GM23248 (cell line): ENCODE data around the gene STRAP. TPM values are rescaled to one million over a fixed set of nuclear protein-coding genes. Genes with fewer than 3 reads are reported as not detected.

Source experiments
- DNase-seq: peaks from one replicate; pipeline ENCODE4 v3.0.0-alpha.2; 2015
- H2AFZ ChIP-seq: fragments of 200-600 bp; sonication (generic); 2 replicates; pipeline ENCODE4 v1.6.1; 2016; ENCODE audit warnings: antibody characterized with exemption
- H3F3A ChIP-seq: fragments of 200-600 bp; sonication (generic); 2 replicates; pipeline ENCODE4 v1.6.1; 2016; ENCODE audit warnings: mild to moderate bottlenecking, antibody characterized with exemption, mixed run types; ENCODE audit not compliant: insufficient read depth
- H3K27ac ChIP-seq: fragments of 200-600 bp; sonication (generic); 2 replicates; pipeline ENCODE4 v1.5.1; 2016; ENCODE audit warnings: mild to moderate bottlenecking
- H3K27me3 ChIP-seq: fragments of 200-600 bp; sonication (generic); replicated peaks from 2 replicates; pipeline ENCODE4 v1.6.1; 2016; ENCODE audit warnings: mild to moderate bottlenecking; ENCODE audit not compliant: insufficient read depth
- H3K36me3 ChIP-seq: fragments of 200-600 bp; sonication (generic); 2 replicates; pipeline ENCODE4 v1.6.1; 2016; ENCODE audit warnings: low read depth, mild to moderate bottlenecking
- H3K4me1 ChIP-seq: fragments of 200-600 bp; sonication (generic); 2 replicates; pipeline ENCODE4 v1.6.1; 2016; ENCODE audit warnings: mild to moderate bottlenecking; ENCODE audit not compliant: insufficient read depth
- H3K4me2 ChIP-seq: fragments of 200-600 bp; sonication (generic); one replicate; pipeline ENCODE4 v1.6.1; 2016; ENCODE audit warnings: mild to moderate bottlenecking; ENCODE audit not compliant: unreplicated experiment
- H3K4me3 ChIP-seq: fragments of 200-600 bp; sonication (generic); 2 replicates; pipeline ENCODE4 v1.5.1; 2016; ENCODE audit warnings: mild to moderate bottlenecking
- H3K79me2 ChIP-seq: fragments of 200-600 bp; sonication (generic); 2 replicates; pipeline ENCODE4 v1.6.1; 2016; ENCODE audit warnings: mild to moderate bottlenecking; ENCODE audit not compliant: insufficient read depth
- H3K9ac ChIP-seq: fragments of 200-600 bp; sonication (generic); 2 replicates; pipeline ENCODE4 v1.6.1; 2016; ENCODE audit warnings: mild to moderate bottlenecking
- H3K9me2 ChIP-seq: fragments of 200-600 bp; sonication (generic); 2 replicates; pipeline ENCODE4 v1.6.1; 2016; ENCODE audit warnings: mixed run types, mild to moderate bottlenecking, moderate library complexity; ENCODE audit not compliant: insufficient read depth
- H3K9me3 ChIP-seq: fragments of 200-600 bp; sonication (generic); one replicate; pipeline ENCODE4 v1.6.1; 2017; ENCODE audit warnings: low read depth
- H4K20me1 ChIP-seq: fragments of 200-600 bp; sonication (generic); 2 replicates; pipeline ENCODE4 v1.6.0; 2016; ENCODE audit not compliant: insufficient read depth
- EZH2 ChIP-seq: fragments of 200-600 bp; sonication (generic); IDR thresholded peaks from 2 replicates; pipeline ENCODE4 v1.6.1; 2018; ENCODE audit warnings: antibody characterized with exemption, mild to moderate bottlenecking; ENCODE audit not compliant: insufficient read depth, poor library complexity, severe bottlenecking
- EZH2phosphoT487 ChIP-seq: fragments of 200-600 bp; sonication (generic); IDR thresholded peaks from 2 replicates; pipeline ENCODE4 v1.6.1; 2018; ENCODE audit warnings: antibody characterized with exemption, moderate library complexity, mild to moderate bottlenecking, low read depth; ENCODE audit not compliant: insufficient read depth
- WGBS, 2 experiments: methylation state at CpG; one replicate each; pipeline ENCODE4 v1.1.6; 2015 to 2017; ENCODE audit warnings: low lambda C conversion rate in 2 of 2, low coverage in 1 of 2; ENCODE audit errors: missing lambda C conversion rate in 2 of 2; 5-methylcytosine and 5-hydroxymethylcytosine counted together
- in situ Hi-C: fragments of 300-500 bp; cut with MboI; formaldehyde crosslinking; loops from 2 replicates; pipeline ENCODE4 v1.15.0; 2020
- polyA plus RNA-seq: library from polyadenylated mRNA; unstranded; fragments of >200 nt; fragmentation: Nextera tagmentation; extraction: Ambion mirVana; gene quantifications from 2 replicates; pipeline ENCODE4 v1.2.1, GENCODE V29; 2016
- total RNA-seq: library from RNA; depleted of rRNA; stranded (reverse); fragments of >200 nt; shearing (Covaris generic); gene quantifications from 2 replicates; pipeline ENCODE4 v1.2.3, GENCODE V29; 2014

The STRAP gene
- total and polyA plus RNA-seq, 2 experiments from 2014 or later = 128 to 284 TPM

GRCh38 chr12:15886372-15887042, 4.3 kb downstream of the STRAP start:
- H3K9me2 ChIP-seq = no peaks in the 10 kb centered on the region
- in situ Hi-C loops = no loop called here
- TF ChIP-seq EZH2 (no peak), EZH2phosphoT487 (no peak)
- DNase-seq = no peak
- H4K20me1 ChIP-seq = 0 out of 2 replicates have a peak, but pooled peaks cover 6% of the 10 kb centered on the region
- H3K4me1 ChIP-seq = peaks cover 32% of the 10 kb centered on the region
- no peak overlapping the region for H3K9ac ChIP-seq
- peaks cover 93% of the 10 kb centered on the region for H3K79me2 ChIP-seq
- no peak overlapping the region for H3K27ac ChIP-seq
- no peaks in the 10 kb centered on the region for H3K9me3 ChIP-seq
- no peak overlapping the region for H2AFZ ChIP-seq
- H3K4me3 ChIP-seq = 0 out of 2 replicates have a peak overlapping the region, but pooled peaks have one; percentile 0
- H3K36me3 ChIP-seq = peaks cover 33% of the 10 kb centered on the region
- H3F3A ChIP-seq = peaks cover 28% of the 10 kb centered on the region
- H3K27me3 ChIP-seq = no peaks in the 10 kb centered on the region
- H3K4me2 ChIP-seq = peak overlapping the region; percentile 3
- WGBS, 2 experiments = 81 to 82% methylated on average over 7 of the region's 7 CpGs

DNA sequence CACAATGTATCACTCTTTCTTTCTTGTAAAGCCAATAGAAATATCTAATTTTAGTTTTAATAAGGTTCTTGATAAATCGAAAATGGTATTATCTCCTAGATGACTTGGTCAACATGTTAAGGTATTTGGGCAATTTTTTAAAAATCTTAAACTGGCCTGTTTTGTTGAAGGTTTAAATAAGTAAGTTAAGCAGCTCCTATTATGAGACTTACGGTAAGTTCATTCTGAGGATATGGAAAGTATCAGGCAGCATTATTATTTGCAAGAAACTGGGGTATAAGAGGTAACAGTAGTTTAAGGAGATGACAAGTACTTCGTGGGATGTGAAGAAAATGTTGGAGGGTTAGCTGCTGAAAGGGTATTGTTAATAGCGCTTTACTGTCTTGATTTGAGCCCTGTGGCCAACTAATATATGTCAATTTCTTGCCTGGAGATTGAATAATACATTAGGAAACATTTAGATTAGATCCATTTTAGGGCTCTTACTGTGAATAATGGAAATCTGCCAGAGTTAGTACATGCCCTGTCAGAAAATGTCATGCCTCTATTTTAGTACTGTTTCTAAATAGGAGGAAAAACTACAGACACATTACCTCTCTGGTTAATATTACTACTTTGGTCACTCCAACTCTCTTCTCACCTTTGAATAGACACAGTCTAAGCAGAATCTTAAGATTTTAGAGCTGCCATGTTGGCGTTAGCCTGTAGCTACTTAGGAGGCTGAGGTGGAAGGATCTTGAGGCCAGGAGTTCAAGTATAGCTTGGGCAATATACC, 5.0 kb downstream of the STRAP start:
- Histone ChIP-seq H3F3A (peaks cover 28% of the 10 kb centered on the region), H3K27me3 (no peaks in the 10 kb centered on the region), H3K4me3 (0 out of 2 replicates have a peak overlapping the region, but pooled peaks have one; percentile 0), H2AFZ (no peak overlapping the region), H4K20me1 (0 out of 2 replicates have a peak, but pooled peaks cover 6% of the 10 kb centered on the region), H3K36me3 (peaks cover 38% of the 10 kb centered on the region), H3K9me3 (no peaks in the 10 kb centered on the region), H3K4me1 (peaks cover 32% of the 10 kb centered on the region), H3K9me2 (no peaks in the 10 kb centered on the region), H3K4me2 (peak overlapping the region; percentile 4), H3K79me2 (peaks cover 100% of the 10 kb centered on the region), H3K9ac (no peak overlapping the region), H3K27ac (no peak overlapping the region)
- TF ChIP-seq EZH2phosphoT487 = no peak
- TF ChIP-seq EZH2 = no peak
- WGBS, 2 experiments = 93 to 96% methylated on average over 5 of the region's 5 CpGs
- no peak for DNase-seq
- in situ Hi-C loops = no loop called here

GRCh38 chr12:15892645-15893259, 10.6 kb downstream of the STRAP start:
- Histone ChIP-seq H2AFZ (no peak overlapping the region), H3K4me2 (no peak overlapping the region), H3K9ac (no peak overlapping the region), H3K36me3 (peaks cover 69% of the 10 kb centered on the region), H3K79me2 (peaks cover 95% of the 10 kb centered on the region), H3K27ac (no peak overlapping the region), H3K4me3 (no peak overlapping the region), H3K9me2 (no peaks in the 10 kb centered on the region), H4K20me1 (no peaks in the 10 kb centered on the region), H3K9me3 (no peaks in the 10 kb centered on the region), H3K27me3 (no peaks in the 10 kb centered on the region), H3K4me1 (peaks cover 22% of the 10 kb centered on the region), H3F3A (peaks cover 43% of the 10 kb centered on the region)
- DNase-seq = no peak
- WGBS, 2 experiments = 90% methylated on average over 5 of the region's 5 CpGs
- in situ Hi-C loops = no loop called here
- TF ChIP-seq EZH2 = no peak
- no peak for TF ChIP-seq EZH2phosphoT487

GRCh38 chr12:15893260-15893659, 11.1 kb downstream of the STRAP start:
- H3K27me3 ChIP-seq = no peaks in the 10 kb centered on the region
- H3K27ac ChIP-seq = no peak overlapping the region
- no peak overlapping the region for H3K4me3 ChIP-seq
- H3K9me3 ChIP-seq = no peaks in the 10 kb centered on the region
- H2AFZ ChIP-seq = no peak overlapping the region
- in situ Hi-C loops = no loop called here
- WGBS, 2 experiments = 98% methylated on average over 3 of the region's 3 CpGs
- H3K79me2 ChIP-seq = peaks cover 95% of the 10 kb centered on the region
- H3F3A ChIP-seq = peaks cover 46% of the 10 kb centered on the region
- no peaks in the 10 kb centered on the region for H4K20me1 ChIP-seq
- H3K4me1 ChIP-seq = peaks cover 20% of the 10 kb centered on the region
- TF ChIP-seq EZH2 = no peak
- TF ChIP-seq EZH2phosphoT487 = no peak
- peaks cover 67% of the 10 kb centered on the region for H3K36me3 ChIP-seq
- no peaks in the 10 kb centered on the region for H3K9me2 ChIP-seq
- no peak overlapping the region for H3K4me2 ChIP-seq
- no peak overlapping the region for H3K9ac ChIP-seq
- no peak for DNase-seq
